KOPT-K1 (cell line): ENCODE measurements around the gene UBA52.
A peak's percentile ranks its signal among the peaks of the same experiment; 100 is the strongest.
"Not testable (repeated sequence)": the region's sequence is repeated elsewhere in the genome, so short reads cannot be mapped to it uniquely, and the experiment has no call there.

Experiments used
- H3K27ac ChIP-seq: fragments of 200-600 bp; sonication (generic); 2 replicates; pipeline ENCODE4 v1.5.1; 2016; ENCODE audit warnings: antibody characterized with exemption, mild to moderate bottlenecking, low read depth, low read length; ENCODE audit not compliant: poor library complexity, severe bottlenecking
- H3K36me3 ChIP-seq: fragments of 200-600 bp; sonication (generic); 2 replicates; pipeline ENCODE4 v1.5.1; 2017; ENCODE audit warnings: antibody characterized with exemption, mild to moderate bottlenecking, low read length, moderate library complexity; ENCODE audit not compliant: insufficient read depth
- H3K9me3 ChIP-seq: fragments of 200-600 bp; sonication (generic); 2 replicates; pipeline ENCODE4 v1.5.1; 2017; ENCODE audit warnings: antibody characterized with exemption, low read length, mild to moderate bottlenecking; ENCODE audit not compliant: insufficient read depth, poor library complexity, severe bottlenecking

The UBA52 gene

DNA sequence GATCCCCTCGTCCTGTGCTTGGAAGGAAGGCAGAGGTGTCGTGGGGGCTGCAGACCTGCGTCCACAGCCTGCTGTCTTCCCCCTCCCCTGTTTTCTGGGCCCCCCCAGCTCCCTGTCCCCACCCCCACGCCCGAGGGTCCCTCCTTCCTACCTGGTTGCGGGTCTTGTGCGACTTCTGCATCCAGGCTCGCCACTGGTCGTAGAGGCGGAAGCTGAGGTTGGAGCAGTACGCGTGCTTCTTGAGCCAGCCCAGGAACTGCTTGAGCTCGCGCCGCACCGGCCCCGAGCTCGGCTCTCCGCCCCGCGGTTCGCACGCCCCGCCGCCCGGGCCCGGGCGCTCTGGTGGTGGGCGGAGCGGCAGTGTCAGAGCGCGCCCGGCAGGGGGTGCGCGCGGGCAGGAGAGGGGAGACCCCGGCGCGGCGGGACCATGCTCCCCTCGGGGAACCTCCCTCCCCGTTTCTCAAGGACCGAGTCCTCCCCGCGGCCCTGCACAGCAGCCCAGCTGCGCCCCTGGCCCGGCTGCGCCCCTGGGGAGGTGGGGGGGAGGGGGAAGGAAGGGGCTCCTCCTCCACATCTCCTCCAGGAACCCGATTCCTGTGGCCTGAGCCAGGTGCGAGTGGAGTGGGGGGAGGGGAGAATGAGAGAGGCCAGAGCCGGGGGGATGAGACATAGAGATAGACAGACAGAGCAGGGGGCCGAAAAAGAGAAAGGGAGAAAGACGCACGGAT is 22.6 kb downstream of the UBA52 start:
- no peaks in the 10 kb centered on the region for H3K9me3 ChIP-seq
- peak overlapping the region; percentile 31 for H3K27ac ChIP-seq
- peaks cover 8% of the 10 kb centered on the region; the same call in 1 of the 2 replicates for H3K36me3 ChIP-seq

- Histone ChIP-seq H3K9me3 (no peaks in the 10 kb centered on the region), H3K36me3 (peaks cover 8% of the 10 kb centered on the region; the same call in 1 of the 2 replicates), H3K27ac (peak overlapping the region; percentile 31)
These were observed 23.2 kb downstream of the UBA52 start for GRCh38 chr19:18594824-18595373.

GRCh38 chr19:18595475-18595874 is 23.8 kb downstream of the UBA52 start:
- no peaks in the 10 kb centered on the region for H3K9me3 ChIP-seq
- H3K27ac ChIP-seq = no peak overlapping the region
- peaks cover 8% of the 10 kb centered on the region; the same call in 1 of the 2 replicates for H3K36me3 ChIP-seq

DNA sequence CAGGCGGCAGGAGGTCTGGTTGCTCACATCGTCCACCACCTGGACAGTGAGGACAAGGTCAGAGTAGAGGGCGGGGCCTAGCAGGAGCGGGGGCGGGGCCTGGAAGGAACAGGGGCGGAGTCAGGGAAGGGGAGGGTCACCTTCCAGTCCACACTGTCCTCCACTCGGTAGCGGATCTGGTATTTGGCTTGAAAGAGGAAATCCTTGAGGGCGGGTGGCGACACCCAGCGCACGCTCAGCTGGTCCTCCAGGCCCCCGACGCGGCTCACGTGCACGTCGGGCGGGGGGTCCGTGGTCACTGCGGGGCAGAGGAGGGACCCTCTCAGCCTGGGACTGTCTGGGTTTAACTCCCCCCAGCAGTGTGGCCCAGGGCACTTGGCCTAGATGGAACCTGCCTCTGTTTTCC is 25.1 kb downstream of the UBA52 start:
- Histone ChIP-seq H3K36me3 (no peaks in the 10 kb centered on the region), H3K27ac (no peak overlapping the region), H3K9me3 (no peaks in the 10 kb centered on the region)

DNA sequence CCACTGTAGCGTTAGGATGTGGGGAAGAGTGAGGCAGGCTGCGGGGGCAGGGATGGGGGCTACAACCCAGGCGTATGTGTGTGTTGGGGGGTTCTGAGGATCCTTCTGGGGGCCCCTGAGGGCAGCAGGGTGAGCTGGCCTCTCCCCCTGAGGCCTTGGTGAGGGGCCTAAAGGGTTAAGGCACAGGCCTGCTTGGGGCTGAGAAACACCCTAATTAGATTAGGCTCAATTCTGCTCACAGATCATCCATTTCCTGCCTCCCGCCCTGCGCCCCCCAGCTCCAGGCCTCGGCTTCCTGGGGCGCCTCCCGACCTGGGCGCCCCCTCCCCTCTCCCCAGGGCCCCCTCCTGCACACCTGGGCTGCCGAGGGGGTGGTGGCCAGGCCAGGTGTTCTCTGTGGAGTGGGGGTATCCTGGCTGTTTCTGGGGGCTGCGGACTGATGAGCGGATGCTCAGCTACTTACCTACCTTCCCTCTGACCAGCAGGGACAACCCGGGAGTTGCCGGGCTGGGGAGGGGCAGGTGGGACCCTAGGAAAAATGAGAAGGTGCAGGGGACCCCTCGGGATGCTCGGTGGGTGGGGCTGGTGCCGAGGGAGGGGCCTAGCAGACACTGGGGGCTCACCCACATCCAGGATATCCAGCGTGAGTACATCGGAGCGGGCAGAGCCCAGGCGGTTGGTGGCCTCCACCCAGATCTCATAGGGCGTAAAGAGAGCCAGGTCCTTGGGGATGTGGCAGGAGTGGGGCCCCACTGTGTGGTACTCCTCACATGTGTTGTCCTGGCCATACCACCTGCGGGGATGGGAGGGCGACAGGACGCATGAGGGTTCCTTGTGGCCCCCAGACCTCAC is 26.4 kb downstream of the UBA52 start:
- no peaks in the 10 kb centered on the region for H3K36me3 ChIP-seq

DNA sequence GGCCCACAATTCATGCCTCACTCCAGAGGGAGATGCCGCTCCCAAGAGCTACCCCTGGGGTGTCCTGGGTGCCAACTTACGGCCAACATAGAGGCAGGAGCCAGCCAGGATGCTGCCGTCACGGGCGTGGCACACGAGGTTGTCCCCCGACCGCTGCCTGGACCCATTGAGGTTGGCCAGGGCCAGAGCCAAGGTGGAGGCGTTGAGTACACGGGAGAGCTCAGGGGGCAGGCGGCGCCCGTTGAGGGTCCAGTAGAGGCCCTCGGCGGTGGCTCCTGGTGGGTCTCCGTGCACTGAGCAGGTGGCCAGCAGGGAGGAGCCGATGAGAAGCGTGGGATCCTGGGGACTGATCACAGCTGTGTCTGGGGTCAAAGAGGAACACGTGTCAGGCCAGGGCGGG is 27.8 kb downstream of the UBA52 start:
- H3K36me3 ChIP-seq = no peaks in the 10 kb centered on the region
- no peaks in the 10 kb centered on the region for H3K9me3 ChIP-seq
- no peak overlapping the region for H3K27ac ChIP-seq

More for the DNA sequence above, 26.4 kb downstream of the UBA52 start:
- H3K9me3 ChIP-seq = no peaks in the 10 kb centered on the region
- H3K27ac ChIP-seq = no peak overlapping the region

- H3K27ac ChIP-seq, H3K9me3 ChIP-seq, H3K36me3 ChIP-seq: not testable (repeated sequence)
These were observed 29.2 kb downstream of the UBA52 start for GRCh38 chr19:18600692-18601397.

GRCh38 chr19:18601875-18602274 is 30.2 kb downstream of the UBA52 start:
- H3K27ac ChIP-seq = no peak overlapping the region
- no peaks in the 10 kb centered on the region for H3K36me3 ChIP-seq
- no peaks in the 10 kb centered on the region for H3K9me3 ChIP-seq

- Histone ChIP-seq H3K27ac (no peak overlapping the region), H3K9me3 (no peaks in the 10 kb centered on the region)
These were observed 31.7 kb downstream of the UBA52 start for GRCh38 chr19:18603255-18603957.

DNA sequence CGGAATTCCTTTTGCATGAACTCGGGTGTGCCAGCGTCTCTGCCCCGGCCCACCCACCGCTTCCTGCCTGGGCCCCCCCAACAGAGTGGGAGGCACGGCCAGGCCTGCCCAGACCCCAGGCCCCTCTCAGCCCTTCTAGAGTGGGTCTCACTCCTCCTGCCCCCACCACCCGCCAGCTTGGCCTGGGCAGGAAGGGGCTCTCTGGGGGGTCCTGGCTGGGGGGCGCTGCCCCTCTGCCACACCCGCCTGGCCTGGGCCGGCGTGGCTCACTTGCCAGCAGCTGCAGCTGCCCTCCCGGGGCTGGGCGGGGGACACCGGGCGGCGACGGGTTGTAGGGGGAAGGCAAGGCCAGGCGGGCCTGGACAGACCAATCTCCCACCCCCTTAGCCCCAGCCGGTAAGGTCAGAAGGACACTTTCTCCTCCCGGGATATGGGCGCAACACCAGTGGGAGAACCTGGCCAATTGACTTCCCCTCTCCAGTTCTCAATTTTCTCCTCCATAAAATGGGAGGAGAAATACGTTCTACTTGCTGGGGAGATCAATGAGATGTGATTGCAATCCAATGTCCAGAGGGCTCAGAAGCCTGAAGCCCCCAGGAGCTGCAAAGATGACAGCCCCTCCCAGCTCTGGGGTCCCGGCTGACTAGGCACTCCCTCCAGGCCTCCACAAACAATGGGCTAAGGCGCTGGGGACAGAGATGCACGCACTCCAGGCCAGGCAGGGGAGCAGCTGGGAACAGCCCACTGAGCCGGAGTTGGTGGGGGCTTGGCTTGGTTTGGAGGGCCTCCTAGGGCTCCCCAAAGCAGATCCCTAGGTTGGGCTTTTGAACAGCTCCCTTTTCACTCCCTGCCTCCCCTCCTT is 32.5 kb downstream of the UBA52 start:
- no peak overlapping the region for H3K27ac ChIP-seq
- no peaks in the 10 kb centered on the region for H3K36me3 ChIP-seq
- no peaks in the 10 kb centered on the region for H3K9me3 ChIP-seq

More at GRCh38 chr19:18603255-18603957, 31.7 kb downstream of the UBA52 start:
- H3K36me3 ChIP-seq = no peaks in the 10 kb centered on the region

DNA sequence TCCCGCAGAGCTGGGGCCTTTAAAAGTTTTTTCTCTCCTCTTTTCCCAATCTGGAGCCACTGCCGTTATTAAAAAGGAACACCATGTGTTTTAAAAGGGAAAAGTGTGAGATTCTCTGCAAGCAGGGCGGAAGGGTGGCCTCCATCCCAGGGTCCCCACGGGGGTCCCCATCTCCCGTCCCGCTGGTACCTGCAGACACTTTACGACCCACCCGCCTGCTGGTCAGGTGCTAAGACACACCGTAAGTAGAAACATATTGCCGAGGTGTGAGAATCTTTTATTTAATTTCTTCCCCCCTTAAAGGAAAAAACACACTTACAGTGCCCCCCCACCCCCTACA is 33.1 kb downstream of the UBA52 start:
- Histone ChIP-seq H3K36me3 (no peaks in the 10 kb centered on the region), H3K27ac (no peak overlapping the region), H3K9me3 (no peaks in the 10 kb centered on the region)

- no peak overlapping the region for H3K27ac ChIP-seq
These were observed 33.5 kb downstream of the UBA52 start for GRCh38 chr19:18605196-18605545.

DNA sequence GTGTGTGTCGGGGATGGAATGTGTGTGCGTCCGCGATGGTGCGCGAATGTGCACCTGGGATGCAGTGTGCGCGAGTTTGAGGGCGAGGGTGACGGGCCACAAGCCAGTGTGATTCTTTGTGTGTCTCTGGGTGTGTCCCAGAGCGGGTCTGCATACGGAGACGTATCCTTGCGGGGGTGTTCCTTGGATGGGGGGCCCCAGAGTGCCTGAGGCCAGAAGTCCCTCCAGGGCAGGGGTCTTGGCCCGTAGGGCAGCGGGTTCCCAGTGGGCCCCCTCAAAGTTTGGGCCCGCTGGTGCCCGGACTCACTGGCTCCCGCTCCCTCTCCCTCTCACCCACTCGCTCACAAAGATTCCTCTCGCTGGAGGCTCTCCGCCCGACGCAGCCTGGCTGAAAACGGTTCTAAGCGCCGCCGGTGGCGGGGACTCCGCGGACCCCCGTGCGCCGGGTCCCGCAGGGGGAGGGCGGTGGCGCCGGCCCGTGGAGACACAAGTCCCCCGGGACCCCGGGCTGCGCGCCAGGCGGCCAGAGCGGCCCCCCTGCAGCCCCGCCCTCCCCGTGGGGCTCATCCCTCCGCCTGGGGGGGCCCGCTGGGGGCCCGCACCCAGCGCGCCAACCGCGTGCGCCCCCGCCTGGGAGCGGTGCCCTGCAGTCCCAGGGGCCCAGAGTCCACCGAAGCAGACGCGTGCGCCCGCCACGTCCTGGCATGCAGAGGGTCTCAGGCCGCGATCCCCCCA is 34.1 kb downstream of the UBA52 start:
- Histone ChIP-seq H3K27ac (no peak overlapping the region), H3K9me3 (no peaks in the 10 kb centered on the region), H3K36me3 (no peaks in the 10 kb centered on the region)

More at GRCh38 chr19:18605196-18605545, 33.5 kb downstream of the UBA52 start:
- H3K36me3 ChIP-seq = no peaks in the 10 kb centered on the region
- no peaks in the 10 kb centered on the region for H3K9me3 ChIP-seq
